ENCODE results near the gene ARHGAP22. TPM values are rescaled to one million over a fixed set of nuclear protein-coding genes. Genes with fewer than 3 reads are reported as not detected.

The ARHGAP22 gene
- polyA plus RNA-seq, 3 donors: 1.5 to 7.8 (median 1.9) TPM

DNA sequence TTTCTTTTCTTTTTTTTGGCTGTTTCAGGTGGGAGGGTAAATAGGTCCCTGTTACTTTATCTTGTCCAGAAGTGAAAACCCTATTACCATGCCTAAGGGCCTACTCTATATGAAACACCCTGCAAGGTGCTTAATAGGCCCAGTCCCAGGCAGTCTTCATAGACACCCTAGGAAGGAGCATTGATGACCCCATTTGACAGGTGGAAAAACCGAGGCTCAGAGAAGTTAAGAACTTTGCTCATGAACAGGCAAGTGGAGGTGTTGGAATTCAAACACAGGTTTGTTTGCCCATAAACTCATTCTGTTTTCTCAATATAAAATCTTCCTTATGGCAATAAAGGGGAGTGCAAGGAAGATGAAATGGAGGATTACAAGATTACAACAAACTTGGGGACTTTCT is 115.8 kb downstream of the ARHGAP22 start:
- WGBS (ENCODE audit: insufficient coverage): no CpG with 5 or more reads among the region's 1 CpG
- Histone ChIP-seq H3K4me2 (replicated peaks; ENCODE audit: extremely low read depth, low read length, poor library complexity, severe bottlenecking) (no peak overlapping the region), H3K79me2 (ENCODE audit: insufficient read depth, low read length) (no peaks in the 10 kb centered on the region), H4K20me1 (ENCODE audit: insufficient read depth, low read length) (no peaks in the 10 kb centered on the region), H3K4me3 (replicated peaks in 1 of 3; ENCODE audit: low read depth in 2 of 3, low read length in 3 of 3) (no peak overlapping the region), H3K9me3 (replicated peaks in 1 of 2; ENCODE audit: control insufficient read depth in 1 of 2, insufficient read depth in 1 of 2, low read length in 2 of 2) (no peaks in the 10 kb centered on the region), H3K36me3 (replicated peaks in 1 of 2; ENCODE audit: control insufficient read depth in 1 of 2, insufficient read depth in 2 of 2, low read length in 2 of 2) (no peaks in the 10 kb centered on the region), H2AFZ (ENCODE audit: insufficient read depth, low read depth, low read length, poor library complexity, severe bottlenecking) (no peak overlapping the region), H3K4me1 (ENCODE audit: control insufficient read depth in 1 of 2, insufficient read depth in 2 of 2, low read length in 2 of 2) (peaks cover 8 to 9% of the 10 kb centered on the region in 2 donors), H3K27ac (ENCODE audit: low read depth in 1 of 2, low read length in 2 of 2) (no peak overlapping the region), H3K9ac (ENCODE audit: insufficient read depth, low read length, poor library complexity, severe bottlenecking) (no peak overlapping the region), H3K27me3 (ENCODE audit: control insufficient read depth in 2 of 2, insufficient read depth in 2 of 2, low read length in 2 of 2) (no peaks in the 10 kb centered on the region)
- no peak for DNase-seq
- no peak overlapping the region for H3K27ac Mint-ChIP-seq
- no peaks in the 10 kb centered on the region for H3K36me3 Mint-ChIP-seq
- no peak for TF ChIP-seq CTCF (IDR thresholded peaks at IDR 0.05)
- H3K4me3 Mint-ChIP-seq: no peak overlapping the region
- peaks cover 9% of the 10 kb centered on the region for H3K4me1 Mint-ChIP-seq
- H3K27me3 Mint-ChIP-seq (ENCODE audit: low read depth in 3 of 3): peaks cover 0 to 4% (median 0%) of the 10 kb centered on the region in 3 donors
- H3K9me3 Mint-ChIP-seq: peaks cover 0 to 2% (median 0%) of the 10 kb centered on the region in 7 donors
- intact Hi-C loops (cut with micrococcal nuclease): no loop called here

DNA sequence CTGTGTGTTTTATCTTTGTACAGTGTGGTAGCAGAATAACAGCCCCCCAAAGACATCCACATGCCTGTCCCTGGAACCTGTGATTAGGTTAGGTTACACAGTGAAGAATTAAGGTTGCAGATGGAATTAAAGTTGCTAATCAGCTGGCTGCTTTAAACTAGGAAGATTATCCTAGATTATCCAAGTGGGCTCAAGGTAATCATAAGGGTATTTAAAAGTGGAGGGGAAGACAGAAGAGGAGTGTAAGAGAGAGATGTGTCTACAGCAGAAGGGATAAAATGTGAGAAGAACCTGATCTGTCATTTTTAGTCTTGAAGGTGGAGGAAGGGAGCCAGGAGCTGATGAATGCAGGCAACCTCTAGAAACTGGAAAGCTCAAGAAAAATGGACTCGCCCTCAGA is 117.6 kb downstream of the ARHGAP22 start:
- Mint-ChIP-seq H3K27ac (no peak overlapping the region), H3K4me1 (no peaks in the 10 kb centered on the region), H3K9me3 (peaks cover 0 to 2% (median 0%) of the 10 kb centered on the region in 7 donors), H3K4me3 (no peak overlapping the region), H3K36me3 (no peaks in the 10 kb centered on the region), H3K27me3 (ENCODE audit: low read depth in 3 of 3) (peaks cover 0 to 3% (median 0%) of the 10 kb centered on the region in 3 donors)
- no peak for TF ChIP-seq CTCF (IDR thresholded peaks at IDR 0.05)
- Histone ChIP-seq H2AFZ (ENCODE audit: insufficient read depth, low read depth, low read length, poor library complexity, severe bottlenecking) (no peak overlapping the region), H3K4me2 (replicated peaks; ENCODE audit: extremely low read depth, low read length, poor library complexity, severe bottlenecking) (no peak overlapping the region), H3K36me3 (replicated peaks in 1 of 2; ENCODE audit: control insufficient read depth in 1 of 2, insufficient read depth in 2 of 2, low read length in 2 of 2) (no peaks in the 10 kb centered on the region), H4K20me1 (ENCODE audit: insufficient read depth, low read length) (no peaks in the 10 kb centered on the region), H3K27me3 (ENCODE audit: control insufficient read depth in 2 of 2, insufficient read depth in 2 of 2, low read length in 2 of 2) (no peaks in the 10 kb centered on the region), H3K9ac (ENCODE audit: insufficient read depth, low read length, poor library complexity, severe bottlenecking) (no peak overlapping the region), H3K27ac (ENCODE audit: low read depth in 1 of 2, low read length in 2 of 2) (no peak overlapping the region), H3K9me3 (replicated peaks in 1 of 2; ENCODE audit: control insufficient read depth in 1 of 2, insufficient read depth in 1 of 2, low read length in 2 of 2) (no peaks in the 10 kb centered on the region), H3K4me1 (ENCODE audit: control insufficient read depth in 1 of 2, insufficient read depth in 2 of 2, low read length in 2 of 2) (no peaks in the 10 kb centered on the region), H3K79me2 (ENCODE audit: insufficient read depth, low read length) (no peaks in the 10 kb centered on the region), H3K4me3 (replicated peaks in 1 of 3; ENCODE audit: low read depth in 2 of 3, low read length in 3 of 3) (no peak overlapping the region)
- no peak for DNase-seq
- intact Hi-C loops (cut with micrococcal nuclease): no loop called here
- 89% methylated on average over 1 of the region's 1 CpG for WGBS (ENCODE audit: insufficient coverage)

Data from CD14-positive monocyte (primary cell).